Vagina (tissue), 2 donors: ENCODE results near the gene SYT5. TPM values are rescaled to one million over a fixed set of nuclear protein-coding genes. Genes with fewer than 3 reads are reported as not detected.

Experiments
- DNase-seq, 2 donors: peaks; one replicate each; pipeline ENCODE4 v3.0.0-alpha.2; 2017; ENCODE audit errors: extremely low spot score in 2 of 2
- H3K27ac ChIP-seq: fragments of 200-600 bp; sonication (generic); one replicate; pipeline ENCODE4 v1.5.1; 2019
- H3K27me3 ChIP-seq: fragments of 200-600 bp; sonication (generic); one replicate; pipeline ENCODE4 v1.5.1; 2019
- H3K36me3 ChIP-seq, 2 donors: fragments of 200-600 bp; sonication (generic); one replicate each; pipeline ENCODE4 v1.5.1; 2017 to 2019
- H3K4me1 ChIP-seq: fragments of 200-600 bp; sonication (generic); one replicate; pipeline ENCODE4 v1.5.1; 2019
- H3K4me3 ChIP-seq, 2 donors: fragments of 200-600 bp; sonication (generic); 1 replicate in 1 of 2; 2 replicates in 1 of 2; pipeline ENCODE4 v1.5.1; 2016 to 2019
- H3K9me3 ChIP-seq: fragments of 200-600 bp; sonication (generic); one replicate; pipeline ENCODE4 v1.5.1; 2019
- CTCF ChIP-seq, 3 experiments: fragments of 450-650 bp in 2 of 3; fragments of 200-600 bp in 1 of 3; sonication (generic) in 1 of 3; IDR thresholded peaks; one replicate each; pipeline ENCODE4 v1.5.1; 2017 to 2019; ENCODE audit warnings: antibody characterized with exemption in 3 of 3, mild to moderate bottlenecking in 2 of 3, moderate library complexity in 2 of 3
- POLR2A ChIP-seq, 2 donors: fragments of 450-650 bp; IDR thresholded peaks; one replicate each; pipeline ENCODE4 v1.6.1; 2017; ENCODE audit warnings: antibody characterized with exemption in 2 of 2, mild to moderate bottlenecking in 2 of 2, moderate library complexity in 2 of 2
- POLR2AphosphoS5 ChIP-seq, 2 donors: sonication (generic); formaldehyde crosslinking; IDR thresholded peaks; one replicate each; pipeline ENCODE4 v1.9.0; 2017; ENCODE audit warnings: antibody characterized with exemption in 2 of 2, mild to moderate bottlenecking in 2 of 2, low read depth in 1 of 2; ENCODE audit not compliant: insufficient read depth in 1 of 2
- intact Hi-C: fragments of 100-400 bp; cut with DNase I; formaldehyde crosslinking; loops from one replicate; pipeline ENCODE4 v1.15.1; 2023
- total RNA-seq: library from RNA; depleted of rRNA; stranded (reverse); fragments of >200 nt; gene quantifications from one replicate; pipeline ENCODE4 v1.2.3, GENCODE V29; 2016

SYT5 gene
- total RNA-seq = not detected

- no peak within 1 kb of the TSS for H3K4me3 ChIP-seq
- no peak within 1 kb of the TSS for H3K27ac ChIP-seq
- H3K27me3 ChIP-seq = peaks cover 17% of the 10 kb centered on the region
- no peak for TF ChIP-seq CTCF (IDR thresholded peaks at IDR 0.05)
- TF ChIP-seq POLR2A (IDR thresholded peaks at IDR 0.05) = no peak
- TF ChIP-seq POLR2AphosphoS5 (IDR thresholded peaks at IDR 0.05; ENCODE audit: insufficient read depth in 1 of 2, low read depth in 1 of 2) = no peak
- H3K36me3 ChIP-seq = no peaks in the 10 kb centered on the region
- peaks cover 14% of the 10 kb centered on the region for H3K4me1 ChIP-seq
- intact Hi-C loops = no loop called here
- no peaks in the 10 kb centered on the region for H3K9me3 ChIP-seq
- no peak for DNase-seq
These were observed at the start of gene SYT5 for GRCh38 chr19:55179606-55180484. TSS of gene SYT5 (minus strand) at chr19:55180289. CDS start at chr19:55179041, 1,248 bp downstream.

- DNase-seq = no peak
- Histone ChIP-seq H3K27me3 (no peaks in the 10 kb centered on the region), H3K36me3 (peaks cover 0 to 60% of the 10 kb centered on the region in 2 donors), H3K27ac (no peak overlapping the region), H3K4me1 (no peaks in the 10 kb centered on the region), H3K9me3 (no peaks in the 10 kb centered on the region), H3K4me3 (no peak overlapping the region)
- no peak for TF ChIP-seq POLR2AphosphoS5 (IDR thresholded peaks at IDR 0.05; ENCODE audit: insufficient read depth in 1 of 2, low read depth in 1 of 2)
- no peak for TF ChIP-seq POLR2A (IDR thresholded peaks at IDR 0.05)
- no peak for TF ChIP-seq CTCF (IDR thresholded peaks at IDR 0.05)
- intact Hi-C loops = no loop called here
These were observed 49.7 kb upstream of the SYT5 start for GRCh38 chr19:55229789-55230182.

- intact Hi-C loops = no loop called here
- Histone ChIP-seq H3K27me3 (no peaks in the 10 kb centered on the region), H3K9me3 (no peaks in the 10 kb centered on the region), H3K36me3 (peaks cover 0 to 56% of the 10 kb centered on the region in 2 donors), H3K4me3 (no peak overlapping the region), H3K4me1 (no peaks in the 10 kb centered on the region), H3K27ac (no peak overlapping the region)
- TF ChIP-seq POLR2AphosphoS5 (IDR thresholded peaks at IDR 0.05; ENCODE audit: insufficient read depth in 1 of 2, low read depth in 1 of 2) = no peak
- no peak for TF ChIP-seq CTCF (IDR thresholded peaks at IDR 0.05)
- no peak for TF ChIP-seq POLR2A (IDR thresholded peaks at IDR 0.05)
- DNase-seq = no peak
These were observed 49.2 kb upstream of the SYT5 start for GRCh38 chr19:55229145-55229788.

- intact Hi-C loops = no loop called here
- Histone ChIP-seq H3K27me3 (no peaks in the 10 kb centered on the region), H3K4me1 (no peaks in the 10 kb centered on the region), H3K36me3 (peaks cover 0 to 49% of the 10 kb centered on the region in 2 donors), H3K27ac (no peak within 1 kb of the TSS), H3K4me3 (no peak within 1 kb of the TSS), H3K9me3 (no peaks in the 10 kb centered on the region)
- DNase-seq = no peak
- no peak for TF ChIP-seq POLR2AphosphoS5 (IDR thresholded peaks at IDR 0.05; ENCODE audit: insufficient read depth in 1 of 2, low read depth in 1 of 2)
- no peak for TF ChIP-seq POLR2A (IDR thresholded peaks at IDR 0.05)
- TF ChIP-seq CTCF (IDR thresholded peaks at IDR 0.05) = no peak
These were observed 48.4 kb upstream of the SYT5 start, which contains the start of gene TMEM86B for GRCh38 chr19:55228403-55229031. TSS of gene TMEM86B (minus strand) at chr19:55228763. CDS start at chr19:55228741, 22 bp downstream.
